ENCODE results near the gene RELA. TPM values are rescaled to one million over a fixed set of nuclear protein-coding genes. Genes with fewer than 3 reads are reported as not detected.

RELA gene
- total RNA-seq, 4 donors from 2014 or later: 29.4 to 49.4 (median 47.5) TPM

GRCh38 chr11:65623177-65623576, 39.5 kb downstream of the RELA start:
- TF ChIP-seq, protein P1, sequence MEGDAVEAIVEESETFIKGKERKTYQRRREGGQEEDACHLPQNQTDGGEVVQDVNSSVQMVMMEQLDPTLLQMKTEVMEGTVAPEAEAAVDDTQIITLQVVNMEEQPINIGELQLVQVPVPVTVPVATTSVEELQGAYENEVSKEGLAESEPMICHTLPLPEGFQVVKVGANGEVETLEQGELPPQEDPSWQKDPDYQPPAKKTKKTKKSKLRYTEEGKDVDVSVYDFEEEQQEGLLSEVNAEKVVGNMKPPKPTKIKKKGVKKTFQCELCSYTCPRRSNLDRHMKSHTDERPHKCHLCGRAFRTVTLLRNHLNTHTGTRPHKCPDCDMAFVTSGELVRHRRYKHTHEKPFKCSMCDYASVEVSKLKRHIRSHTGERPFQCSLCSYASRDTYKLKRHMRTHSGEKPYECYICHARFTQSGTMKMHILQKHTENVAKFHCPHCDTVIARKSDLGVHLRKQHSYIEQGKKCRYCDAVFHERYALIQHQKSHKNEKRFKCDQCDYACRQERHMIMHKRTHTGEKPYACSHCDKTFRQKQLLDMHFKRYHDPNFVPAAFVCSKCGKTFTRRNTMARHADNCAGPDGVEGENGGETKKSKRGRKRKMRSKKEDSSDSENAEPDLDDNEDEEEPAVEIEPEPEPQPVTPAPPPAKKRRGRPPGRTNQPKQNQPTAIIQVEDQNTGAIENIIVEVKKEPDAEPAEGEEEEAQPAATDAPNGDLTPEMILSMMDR (IDR thresholded peaks at IDR 0.05): no peak
- TF ChIP-seq POLR2A (IDR thresholded peaks at IDR 0.05): no peak
- DNase-seq: no peak

DNA sequence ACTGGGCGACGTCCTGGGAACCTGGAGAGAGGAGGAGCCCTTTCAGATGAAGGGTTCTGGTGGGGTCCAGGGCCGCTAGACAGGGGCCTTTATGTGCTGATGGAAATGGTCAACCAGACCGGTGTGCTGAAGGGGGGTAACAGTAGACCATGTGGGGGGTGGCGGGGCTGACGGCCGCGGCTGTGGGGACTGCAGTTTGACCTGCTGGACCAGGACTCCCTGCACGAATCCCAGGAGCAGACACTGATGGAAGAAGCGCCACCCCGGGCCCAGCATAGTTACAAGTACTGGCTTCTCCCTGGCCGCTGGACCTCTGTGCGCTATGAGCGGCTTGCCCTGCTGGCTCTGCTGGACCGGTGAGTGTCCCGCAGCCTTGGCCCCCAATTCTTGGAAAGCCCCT, 40.7 kb downstream of the RELA start:
- 93 to 97% methylated on average over 9 to 11 of the region's 16 CpGs for WGBS, 2 donors
- Histone ChIP-seq H3K27me3 (no peaks in the 10 kb centered on the region), H3K4me3 (no peak overlapping the region), H3K4me1 (peaks cover 5 to 25% (median 6%) of the 10 kb centered on the region in 3 donors), H3K9me3 (no peaks in the 10 kb centered on the region), H3K27ac (no peak overlapping the region), H3K36me3 (peaks cover 49 to 99% (median 60%) of the 10 kb centered on the region in 3 donors)
- TF ChIP-seq, protein P1 (IDR thresholded peaks at IDR 0.05): no peak
- TF ChIP-seq POLR2A (IDR thresholded peaks at IDR 0.05): no peak
- intact Hi-C loops (cut with DNase I): no loop called here
- no peak for DNase-seq

More at GRCh38 chr11:65623177-65623576, 39.5 kb downstream of the RELA start:
- no peak overlapping the region for H3K4me3 ChIP-seq
- 90 to 95% methylated on average over 7 to 14 of the region's 14 CpGs for WGBS, 2 donors
- H3K36me3 ChIP-seq: peaks cover 55 to 99% (median 64%) of the 10 kb centered on the region in 3 donors
- intact Hi-C loops (cut with DNase I): no loop called here
- no peaks in the 10 kb centered on the region for H3K27me3 ChIP-seq
- H3K4me1 ChIP-seq: peaks cover 0 to 14% (median 0%) of the 10 kb centered on the region in 3 donors
- H3K27ac ChIP-seq: no peak overlapping the region
- no peaks in the 10 kb centered on the region for H3K9me3 ChIP-seq

DNA sequence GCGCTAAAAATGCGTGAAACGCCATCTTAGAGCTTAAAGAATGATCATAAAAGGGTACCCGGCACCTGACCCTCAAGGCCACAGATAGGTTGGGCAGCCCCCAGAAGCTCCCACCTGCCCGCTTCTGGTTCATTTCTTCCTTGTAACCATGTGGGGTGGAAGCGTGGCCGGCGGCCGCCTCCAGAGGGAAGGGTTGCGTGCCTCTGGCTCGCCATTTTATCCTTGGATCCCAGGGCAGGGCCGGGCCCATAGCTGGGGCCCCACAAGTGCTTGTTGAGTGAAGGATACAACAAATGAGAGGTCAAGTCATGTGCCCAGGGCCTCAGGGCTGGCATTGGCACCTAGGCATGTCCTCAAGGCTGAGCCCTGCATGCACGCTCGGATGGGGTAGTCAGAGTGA, 41.3 kb downstream of the RELA start:
- no peak overlapping the region for H3K4me3 ChIP-seq
- peaks cover 11 to 31% (median 11%) of the 10 kb centered on the region in 3 donors for H3K4me1 ChIP-seq
- intact Hi-C loops (cut with DNase I): no loop called here
- DNase-seq: no peak
- H3K9me3 ChIP-seq: no peaks in the 10 kb centered on the region
- no peak overlapping the region for H3K27ac ChIP-seq
- H3K27me3 ChIP-seq: no peaks in the 10 kb centered on the region
- H3K36me3 ChIP-seq: peaks cover 44 to 96% (median 60%) of the 10 kb centered on the region in 3 donors
- no peak for TF ChIP-seq POLR2A (IDR thresholded peaks at IDR 0.05)
- TF ChIP-seq, protein P1 (IDR thresholded peaks at IDR 0.05): no peak
- WGBS, 2 donors: 93 to 97% methylated on average over 9 to 10 of the region's 14 CpGs

DNA sequence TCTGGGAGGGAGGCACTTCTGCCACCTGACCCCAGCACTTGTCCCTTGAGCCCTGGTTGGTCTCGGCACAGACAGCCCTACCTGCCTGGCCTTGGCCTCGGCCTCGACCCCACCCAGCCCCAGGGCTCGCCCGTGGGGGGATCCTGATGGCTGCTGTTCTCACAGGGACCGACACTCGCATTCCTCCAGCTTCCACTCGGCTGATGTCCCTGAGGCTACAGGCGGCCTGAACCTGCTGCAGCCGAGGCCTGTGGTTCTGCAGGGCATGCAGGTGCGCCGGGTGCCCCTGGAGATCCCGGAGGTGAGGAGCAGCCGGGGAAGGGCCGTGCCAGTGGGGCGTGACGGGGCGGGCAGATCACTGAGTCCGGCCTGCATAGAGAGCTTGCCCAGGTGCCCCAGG, 42.0 kb downstream of the RELA start:
- Histone ChIP-seq H3K9me3 (no peaks in the 10 kb centered on the region), H3K27me3 (no peaks in the 10 kb centered on the region), H3K27ac (no peak overlapping the region), H3K36me3 (peaks cover 44 to 88% (median 57%) of the 10 kb centered on the region in 3 donors), H3K4me3 (no peak overlapping the region), H3K4me1 (peaks cover 14 to 30% (median 16%) of the 10 kb centered on the region in 3 donors)
- WGBS, 2 donors: 97% methylated on average over 12 of the region's 19 CpGs; no CpG with 5 or more reads in 1 of the 2 donors
- no peak for DNase-seq
- TF ChIP-seq POLR2A (IDR thresholded peaks at IDR 0.05): no peak
- TF ChIP-seq, protein P1 (IDR thresholded peaks at IDR 0.05): no peak
- intact Hi-C loops (cut with DNase I): no loop called here

DNA sequence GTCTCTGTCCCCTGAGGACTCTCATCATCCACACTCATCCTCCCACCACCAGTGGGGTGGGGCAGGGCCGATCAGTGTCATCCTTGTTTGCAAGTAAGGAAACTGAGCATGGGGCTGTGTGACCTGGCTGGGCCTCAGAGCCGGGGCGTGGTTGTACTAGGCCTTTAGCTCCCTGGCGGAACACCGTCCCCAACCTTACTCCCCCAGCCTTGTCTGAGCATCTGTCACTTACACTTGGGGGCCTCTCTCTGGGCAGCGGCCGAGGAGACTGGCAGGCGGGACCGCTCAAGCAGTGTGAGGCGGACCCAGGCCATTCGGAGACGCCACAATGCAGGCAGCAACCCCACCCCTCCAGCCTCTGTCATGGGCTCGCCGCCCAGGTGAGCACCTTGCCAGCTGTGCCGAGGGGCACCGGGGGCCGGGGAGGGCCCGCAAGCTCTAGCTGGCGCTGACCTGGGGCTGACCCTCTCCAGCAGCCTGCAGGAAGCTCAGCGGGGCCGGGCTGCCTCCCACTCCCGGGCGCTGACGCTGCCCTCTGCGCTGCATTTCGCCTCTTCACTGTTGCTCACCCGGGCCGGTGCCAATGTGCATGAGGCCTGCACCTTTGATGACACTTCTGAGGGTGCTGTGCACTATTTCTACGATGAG, 43.3 kb downstream of the RELA start:
- H3K4me1 ChIP-seq: peaks cover 14 to 29% (median 16%) of the 10 kb centered on the region in 3 donors
- TF ChIP-seq, protein P1 (IDR thresholded peaks at IDR 0.05): no peak
- TF ChIP-seq POLR2A (IDR thresholded peaks at IDR 0.05): no peak
- DNase-seq: no peak
- H3K36me3 ChIP-seq: peaks cover 44 to 75% (median 52%) of the 10 kb centered on the region in 3 donors
- no peak overlapping the region for H3K4me3 ChIP-seq
- no peaks in the 10 kb centered on the region for H3K9me3 ChIP-seq
- H3K27ac ChIP-seq: no peak overlapping the region
- no peaks in the 10 kb centered on the region for H3K27me3 ChIP-seq
- intact Hi-C loops (cut with DNase I): loop anchor here (10.0 kb wide), 1 partner anchor 75 kb away; no protein-coding TSS in a partner anchor
- WGBS, 2 donors: 91 to 92% methylated on average over 9 to 20 of the region's 29 CpGs

Measured in esophagus squamous epithelium (tissue), 5 donors.